GM12873 (cell line): ENCODE measurements around the gene CRACR2A.

Experiments
- TF ChIP-seq, protein P1 (sequence below): IDR thresholded peaks from 2 replicates; pipeline ENCODE4 v1.5.1; 2012; ENCODE audit warnings: low read depth, mild to moderate bottlenecking, moderate library complexity, low read length, control low read depth; ENCODE audit not compliant: insufficient read depth; ENCODE audit errors: missing control alignments

The CRACR2A gene

DNA sequence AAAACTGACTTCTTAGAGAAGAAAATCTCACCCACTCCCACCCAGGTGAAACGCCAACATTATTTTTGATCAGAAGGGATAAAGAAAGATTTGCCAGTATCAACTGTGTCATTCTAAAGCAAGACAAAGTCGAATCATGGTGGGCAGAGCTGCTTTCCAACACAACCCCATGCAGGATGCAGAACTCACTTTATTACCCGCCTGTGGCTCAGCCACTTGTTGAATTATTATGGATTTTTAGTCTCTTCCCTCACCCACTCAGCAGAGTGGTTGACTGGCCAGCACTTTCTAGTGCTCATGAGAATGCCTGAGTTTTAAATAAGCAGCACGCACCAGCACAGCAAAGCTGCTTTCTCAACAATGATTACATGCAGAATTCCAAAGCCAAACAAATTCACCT lies 32.1 kb downstream of the CRACR2A start:
- TF ChIP-seq, protein P1, sequence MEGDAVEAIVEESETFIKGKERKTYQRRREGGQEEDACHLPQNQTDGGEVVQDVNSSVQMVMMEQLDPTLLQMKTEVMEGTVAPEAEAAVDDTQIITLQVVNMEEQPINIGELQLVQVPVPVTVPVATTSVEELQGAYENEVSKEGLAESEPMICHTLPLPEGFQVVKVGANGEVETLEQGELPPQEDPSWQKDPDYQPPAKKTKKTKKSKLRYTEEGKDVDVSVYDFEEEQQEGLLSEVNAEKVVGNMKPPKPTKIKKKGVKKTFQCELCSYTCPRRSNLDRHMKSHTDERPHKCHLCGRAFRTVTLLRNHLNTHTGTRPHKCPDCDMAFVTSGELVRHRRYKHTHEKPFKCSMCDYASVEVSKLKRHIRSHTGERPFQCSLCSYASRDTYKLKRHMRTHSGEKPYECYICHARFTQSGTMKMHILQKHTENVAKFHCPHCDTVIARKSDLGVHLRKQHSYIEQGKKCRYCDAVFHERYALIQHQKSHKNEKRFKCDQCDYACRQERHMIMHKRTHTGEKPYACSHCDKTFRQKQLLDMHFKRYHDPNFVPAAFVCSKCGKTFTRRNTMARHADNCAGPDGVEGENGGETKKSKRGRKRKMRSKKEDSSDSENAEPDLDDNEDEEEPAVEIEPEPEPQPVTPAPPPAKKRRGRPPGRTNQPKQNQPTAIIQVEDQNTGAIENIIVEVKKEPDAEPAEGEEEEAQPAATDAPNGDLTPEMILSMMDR = no peak

DNA sequence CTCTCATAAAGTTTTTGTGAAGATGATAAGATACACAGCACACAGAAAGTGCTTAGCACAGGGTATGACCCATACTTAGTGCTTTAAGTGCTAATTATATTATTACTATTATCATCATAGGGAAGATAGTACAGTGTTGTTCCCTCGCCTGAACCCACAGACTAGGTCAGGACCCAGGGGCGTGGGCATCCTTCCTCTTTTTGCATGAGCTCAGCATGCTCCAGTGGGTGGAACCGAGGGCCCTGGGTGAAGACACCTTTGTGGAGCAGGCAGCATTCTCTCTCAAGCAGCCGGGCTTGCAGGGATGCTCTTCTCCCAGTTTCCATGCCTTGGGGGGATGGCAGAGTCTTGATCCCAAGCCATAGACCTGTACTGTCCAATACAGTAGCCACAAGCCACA lies 34.8 kb downstream of the CRACR2A start:
- TF ChIP-seq, protein P1 = no peak

DNA sequence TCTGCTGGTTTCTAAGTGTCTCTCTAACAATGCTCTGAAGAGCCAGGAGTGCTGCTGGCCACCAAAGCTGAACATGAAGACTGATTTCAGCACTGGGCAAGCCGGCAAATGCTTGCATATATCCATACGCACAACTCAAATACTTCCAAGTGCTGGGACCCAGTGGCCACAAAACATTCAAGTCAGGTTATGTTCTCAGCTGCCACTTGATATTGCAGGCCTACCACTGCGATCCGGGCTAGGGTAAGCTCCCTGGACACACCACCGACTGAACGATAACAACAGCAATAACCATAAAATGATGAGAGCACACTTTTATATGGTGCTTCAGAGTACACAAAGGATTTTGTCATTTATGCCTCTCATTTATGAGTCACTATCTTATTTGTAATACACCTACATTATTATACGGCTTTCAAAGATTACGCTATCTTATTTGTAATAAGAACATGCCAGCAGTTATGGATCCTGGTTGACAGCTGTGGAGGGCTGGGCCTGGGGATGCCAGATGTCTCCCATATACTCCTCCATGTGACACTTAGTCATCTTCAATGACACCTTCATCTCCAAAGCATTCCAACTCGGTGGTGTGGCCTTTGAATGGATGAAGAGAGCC lies 35.5 kb downstream of the CRACR2A start:
- TF ChIP-seq, protein P1 = no peak

DNA sequence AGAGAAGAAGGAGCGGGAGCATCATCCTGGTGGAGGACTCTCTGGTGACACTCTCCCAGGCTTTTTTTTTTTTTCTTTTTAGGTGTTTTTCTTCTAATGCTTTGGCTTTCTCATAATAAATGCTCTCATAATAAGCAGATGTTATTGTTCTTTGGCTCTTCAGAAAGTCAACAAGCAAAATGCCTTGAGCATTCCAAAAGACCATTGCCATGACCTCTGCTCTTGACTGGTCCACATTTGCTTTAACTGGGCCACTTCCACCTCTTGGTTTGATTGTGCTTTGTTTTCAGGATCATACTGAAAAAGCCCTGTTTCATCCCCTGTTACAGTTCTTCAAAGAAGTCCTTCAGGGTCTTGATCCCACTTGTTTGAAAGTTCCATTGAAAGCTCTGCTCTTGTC lies 36.9 kb downstream of the CRACR2A start:
- TF ChIP-seq, protein P1 = no peak

DNA sequence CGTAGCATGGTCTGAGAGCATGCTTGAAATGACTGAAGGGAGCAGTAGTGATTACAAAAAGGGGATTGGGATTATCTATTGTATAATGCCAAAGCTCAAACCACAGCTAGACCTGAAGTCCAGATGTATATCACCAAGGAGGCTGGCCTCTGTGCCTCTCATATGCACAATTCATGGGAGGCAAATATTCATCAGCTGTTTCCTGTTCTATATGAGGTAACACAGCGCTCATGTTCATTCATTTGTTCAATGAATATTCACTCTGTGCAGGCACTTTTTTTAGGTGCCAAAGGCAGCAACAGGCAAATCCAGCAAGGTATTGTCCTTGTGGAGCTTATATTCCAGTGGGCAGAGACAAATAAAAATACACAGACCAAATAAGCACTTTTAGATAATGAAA lies 39.0 kb downstream of the CRACR2A start:
- TF ChIP-seq, protein P1 = no peak

DNA sequence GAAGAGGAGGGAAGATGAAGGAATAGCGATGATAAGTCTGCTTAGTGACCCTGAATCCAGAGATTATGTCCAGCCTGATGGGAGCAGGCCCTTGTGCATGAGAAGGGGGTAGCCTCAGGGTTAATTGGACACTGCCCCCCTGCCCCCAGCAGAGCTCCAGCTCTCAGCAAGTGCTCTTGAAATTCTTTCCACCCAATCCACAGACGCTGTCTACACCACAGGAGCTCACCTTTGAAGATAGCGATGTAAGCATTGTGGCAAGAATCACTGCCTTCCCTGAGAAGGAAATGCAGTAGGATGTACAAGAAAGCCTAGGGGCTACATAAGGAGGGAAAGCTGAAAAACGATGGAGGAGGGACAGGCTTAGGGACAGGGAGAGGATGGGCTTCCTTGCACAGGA lies 39.4 kb downstream of the CRACR2A start:
- TF ChIP-seq, protein P1 = no peak

DNA sequence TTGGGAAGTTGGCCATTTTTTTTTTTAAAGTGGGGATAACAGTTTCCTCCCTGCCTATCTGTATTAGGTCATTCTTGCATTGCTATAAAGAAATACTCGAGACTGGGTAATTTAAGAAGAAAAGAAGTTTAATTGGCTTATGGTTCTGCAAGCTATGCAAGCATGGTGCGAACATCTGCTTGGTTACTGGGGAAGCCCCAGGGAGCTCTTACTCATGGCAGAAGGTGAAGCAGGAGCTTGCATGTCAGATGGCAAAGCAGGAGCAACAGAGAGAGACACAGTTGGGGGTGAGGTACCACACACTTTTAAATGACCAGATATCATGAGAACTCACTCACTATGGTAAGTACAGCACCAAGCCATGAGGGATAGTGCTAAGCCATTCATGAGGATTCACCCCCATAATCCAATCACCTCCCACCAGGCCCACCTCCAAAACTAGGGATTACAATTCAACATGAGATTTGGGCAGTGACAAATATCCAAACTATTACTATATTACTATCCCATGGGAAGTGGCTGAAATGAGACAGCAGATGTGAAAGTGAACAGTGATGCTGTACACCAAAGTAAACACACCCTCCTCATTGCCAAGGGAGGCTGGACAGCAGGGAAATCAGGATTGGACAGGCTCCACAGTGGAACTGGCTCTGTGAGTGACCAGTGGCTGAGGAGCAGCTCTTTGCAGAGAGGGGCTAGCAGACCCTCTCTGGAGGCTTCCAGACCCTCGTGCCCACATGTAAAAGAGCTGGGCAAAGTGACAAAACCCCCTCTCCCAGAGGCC lies 40.5 kb downstream of the CRACR2A start:
- TF ChIP-seq, protein P1 = no peak
